IMR-90 (cell line): ENCODE results near the gene FYB2.

ENCODE experiments used
- CEBPB ChIP-seq: IDR thresholded peaks from 2 replicates; pipeline ENCODE4 v1.6.1; 2012; ENCODE audit warnings: low read depth, low read length, improper control_type of control experiment
- MAZ ChIP-seq: IDR thresholded peaks from 2 replicates; pipeline ENCODE4 v1.6.1; 2012; ENCODE audit warnings: low read depth, mild to moderate bottlenecking, low read length, improper control_type of control experiment, moderate library complexity, borderline replicate concordance
- POLR2A ChIP-seq: IDR thresholded peaks from 2 replicates; pipeline ENCODE4 v1.6.1; 2012; ENCODE audit warnings: mild to moderate bottlenecking, low read depth, low read length
- RAD21 ChIP-seq: IDR thresholded peaks from 2 replicates; pipeline ENCODE4 v1.6.1; 2012; ENCODE audit warnings: low read length, improper control_type of control experiment
- SMC3 ChIP-seq: fragments of 150-350 bp; IDR thresholded peaks from 2 replicates; pipeline ENCODE4 v1.6.1; 2016; ENCODE audit warnings: low read depth, mild to moderate bottlenecking, antibody characterized with exemption, low read length, moderate library complexity
- TF ChIP-seq, protein P1 (sequence below): conservative IDR thresholded peaks from 2 replicates; pipeline ENCODE4 v1.5.1; 2012; ENCODE audit warnings: mild to moderate bottlenecking, low read depth, low read length, improper control_type of control experiment
- TF ChIP-seq, protein P2 (sequence below): fragments of 150-350 bp; IDR thresholded peaks from 2 replicates; pipeline ENCODE4 v1.6.1; 2017; ENCODE audit warnings: mild to moderate bottlenecking, antibody characterized with exemption, low read length, low read depth
- TF ChIP-seq, protein P3 (sequence below): fragments of 150-350 bp; IDR thresholded peaks from 2 replicates; pipeline ENCODE4 v1.6.1; 2016; ENCODE audit warnings: low read depth, mild to moderate bottlenecking, low read length, moderate library complexity, borderline replicate concordance

DNA sequence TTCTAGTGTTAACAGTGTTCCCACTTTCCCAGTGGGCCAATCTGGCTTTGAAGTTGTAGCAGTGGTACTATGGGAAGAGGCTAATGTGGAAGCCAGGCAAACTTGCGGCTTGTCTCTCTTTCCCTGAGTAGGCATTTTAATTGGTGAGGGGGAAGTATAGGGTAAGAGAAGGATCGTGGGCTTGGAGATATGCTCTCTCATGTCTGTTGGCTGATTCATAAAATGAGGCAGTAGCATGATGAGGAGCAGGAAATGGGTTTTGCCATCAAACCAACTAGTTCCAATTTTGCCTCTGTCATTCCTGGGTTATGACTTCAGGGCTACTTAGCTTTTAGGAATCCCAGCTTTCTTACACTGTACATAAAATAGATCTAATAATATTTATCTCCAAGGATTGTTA lies 47.5 kb upstream of the FYB2 start:
- TF ChIP-seq POLR2A (no peak), SMC3 (no peak), RAD21 (no peak), MAZ (no peak), CEBPB (no peak)
- TF ChIP-seq, protein P1, sequence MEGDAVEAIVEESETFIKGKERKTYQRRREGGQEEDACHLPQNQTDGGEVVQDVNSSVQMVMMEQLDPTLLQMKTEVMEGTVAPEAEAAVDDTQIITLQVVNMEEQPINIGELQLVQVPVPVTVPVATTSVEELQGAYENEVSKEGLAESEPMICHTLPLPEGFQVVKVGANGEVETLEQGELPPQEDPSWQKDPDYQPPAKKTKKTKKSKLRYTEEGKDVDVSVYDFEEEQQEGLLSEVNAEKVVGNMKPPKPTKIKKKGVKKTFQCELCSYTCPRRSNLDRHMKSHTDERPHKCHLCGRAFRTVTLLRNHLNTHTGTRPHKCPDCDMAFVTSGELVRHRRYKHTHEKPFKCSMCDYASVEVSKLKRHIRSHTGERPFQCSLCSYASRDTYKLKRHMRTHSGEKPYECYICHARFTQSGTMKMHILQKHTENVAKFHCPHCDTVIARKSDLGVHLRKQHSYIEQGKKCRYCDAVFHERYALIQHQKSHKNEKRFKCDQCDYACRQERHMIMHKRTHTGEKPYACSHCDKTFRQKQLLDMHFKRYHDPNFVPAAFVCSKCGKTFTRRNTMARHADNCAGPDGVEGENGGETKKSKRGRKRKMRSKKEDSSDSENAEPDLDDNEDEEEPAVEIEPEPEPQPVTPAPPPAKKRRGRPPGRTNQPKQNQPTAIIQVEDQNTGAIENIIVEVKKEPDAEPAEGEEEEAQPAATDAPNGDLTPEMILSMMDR: no peak
- TF ChIP-seq, protein P2, sequence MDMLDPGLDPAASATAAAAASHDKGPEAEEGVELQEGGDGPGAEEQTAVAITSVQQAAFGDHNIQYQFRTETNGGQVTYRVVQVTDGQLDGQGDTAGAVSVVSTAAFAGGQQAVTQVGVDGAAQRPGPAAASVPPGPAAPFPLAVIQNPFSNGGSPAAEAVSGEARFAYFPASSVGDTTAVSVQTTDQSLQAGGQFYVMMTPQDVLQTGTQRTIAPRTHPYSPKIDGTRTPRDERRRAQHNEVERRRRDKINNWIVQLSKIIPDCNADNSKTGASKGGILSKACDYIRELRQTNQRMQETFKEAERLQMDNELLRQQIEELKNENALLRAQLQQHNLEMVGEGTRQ: no peak
- TF ChIP-seq, protein P3, sequence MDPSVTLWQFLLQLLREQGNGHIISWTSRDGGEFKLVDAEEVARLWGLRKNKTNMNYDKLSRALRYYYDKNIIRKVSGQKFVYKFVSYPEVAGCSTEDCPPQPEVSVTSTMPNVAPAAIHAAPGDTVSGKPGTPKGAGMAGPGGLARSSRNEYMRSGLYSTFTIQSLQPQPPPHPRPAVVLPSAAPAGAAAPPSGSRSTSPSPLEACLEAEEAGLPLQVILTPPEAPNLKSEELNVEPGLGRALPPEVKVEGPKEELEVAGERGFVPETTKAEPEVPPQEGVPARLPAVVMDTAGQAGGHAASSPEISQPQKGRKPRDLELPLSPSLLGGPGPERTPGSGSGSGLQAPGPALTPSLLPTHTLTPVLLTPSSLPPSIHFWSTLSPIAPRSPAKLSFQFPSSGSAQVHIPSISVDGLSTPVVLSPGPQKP: no peak
